Erythroblast (primary cell): ENCODE data around the gene NSRP1.
"Not testable (repeated sequence)": the region's sequence is repeated elsewhere in the genome, so short reads cannot be mapped to it uniquely, and the experiment has no call there.

Experiments used
- DNase-seq, 2 experiments: peaks; one replicate each; lab custom pipeline; 2025; lab: John Stamatoyannopoulos, UW
- GATA1 ChIP-seq: IDR thresholded peaks from 2 replicates; pipeline ENCODE4 v1.6.1; 2011; ENCODE audit warnings: low read depth, mild to moderate bottlenecking, control low read depth, low read length, moderate library complexity
- POLR2A ChIP-seq: IDR thresholded peaks from 2 replicates; pipeline ENCODE4 v1.6.1; 2011; ENCODE audit warnings: mild to moderate bottlenecking, low read length

The NSRP1 gene

GRCh38 chr17:30101686-30102390, 14.8 kb upstream of the NSRP1 start:
- TF ChIP-seq POLR2A (no peak), GATA1 (no peak)
- no peak for DNase-seq

GRCh38 chr17:30103921-30104320, 12.7 kb upstream of the NSRP1 start:
- TF ChIP-seq POLR2A = no peak
- no peak for TF ChIP-seq GATA1
- DNase-seq = no peak

- DNase-seq = peak; percentile 90
- TF ChIP-seq GATA1 (no peak), POLR2A (no peak)
Measured at GRCh38 chr17:30104575-30105339, 11.9 kb upstream of the NSRP1 start.

- no peak for DNase-seq
- no peak for TF ChIP-seq POLR2A
- no peak for TF ChIP-seq GATA1
Measured at GRCh38 chr17:30112794-30113193, 3.8 kb upstream of the NSRP1 start.

- no peak for DNase-seq
- TF ChIP-seq POLR2A = no peak
- TF ChIP-seq GATA1 = no peak
Measured at GRCh38 chr17:30113213-30113612, 3.4 kb upstream of the NSRP1 start.

GRCh38 chr17:30116345-30116660, 313 bp upstream of the NSRP1 start:
- TF ChIP-seq GATA1 (no peak), POLR2A (no peak)

GRCh38 chr17:30117675-30118081, 1.1 kb downstream of the NSRP1 start:
- peak in 1 of 2 experiments; percentile 49 for DNase-seq
- TF ChIP-seq POLR2A = no peak
- no peak for TF ChIP-seq GATA1

More at GRCh38 chr17:30116345-30116660, 313 bp upstream of the NSRP1 start:
- DNase-seq = no peak

- DNase-seq = not testable (repeated sequence)
Measured at GRCh38 chr17:30118635-30119034, 2.0 kb downstream of the NSRP1 start.

GRCh38 chr17:30124273-30124796, 7.7 kb downstream of the NSRP1 start:
- no peak for DNase-seq
- TF ChIP-seq GATA1 (no peak), POLR2A (no peak)

GRCh38 chr17:30130121-30130520, 13.5 kb downstream of the NSRP1 start:
- DNase-seq = no peak
- no peak for TF ChIP-seq GATA1

GRCh38 chr17:30132615-30133014, 16.0 kb downstream of the NSRP1 start:
- TF ChIP-seq GATA1 (no peak), POLR2A (no peak)
- no peak for DNase-seq

GRCh38 chr17:30133197-30133596, 16.6 kb downstream of the NSRP1 start:
- DNase-seq = no peak
- TF ChIP-seq POLR2A (no peak), GATA1 (no peak)

GRCh38 chr17:30134551-30134950, 17.9 kb downstream of the NSRP1 start:
- TF ChIP-seq GATA1 (no peak), POLR2A (no peak)
- no peak for DNase-seq

- DNase-seq = peak; percentile 35 to 43
- TF ChIP-seq POLR2A (no peak), GATA1 (no peak)
Measured at GRCh38 chr17:30137158-30137557, 20.5 kb downstream of the NSRP1 start.

- DNase-seq = not testable (repeated sequence)
Measured at GRCh38 chr17:30147860-30148259, 31.2 kb downstream of the NSRP1 start.
